H1 (cell line): Measurements from ENCODE around the gene SPATS2. TPM values are rescaled to one million over a fixed set of nuclear protein-coding genes. Genes with fewer than 3 reads are reported as not detected.

Experiments
- SUZ12 ChIP-seq: fragments of 200-600 bp; sonication (generic); IDR thresholded peaks from 2 replicates; pipeline ENCODE4 v1.6.1; 2012; ENCODE audit warnings: mild to moderate bottlenecking, inconsistent platforms, low read length, moderate library complexity, mixed read lengths
- TAF7 ChIP-seq: optimal IDR thresholded peaks from 2 replicates; pipeline ENCODE3; 2011; ENCODE audit warnings: low read depth, mild to moderate bottlenecking, inconsistent platforms, low read length, moderate library complexity, borderline replicate concordance
- TEAD4 ChIP-seq: IDR thresholded peaks from 2 replicates; pipeline ENCODE4 v1.6.1; 2012; ENCODE audit warnings: low read depth, low read length, inconsistent platforms, mixed read lengths
- polyA plus RNA-seq, 7 experiments: library from polyadenylated mRNA; depleted of rRNA in 3 of 7; stranded (reverse) in 5 of 7; unstranded in 2 of 7; fragments of >200 nt in 5 of 7; fragments of 200-250 nt in 2 of 7; gene quantifications; 1 replicate in 5 of 7; 2 replicates in 1 of 7; 4 replicates in 1 of 7; pipeline versions ENCODE4 v1.2.1 to v1.2.3, GENCODE V29; 2011 to 2013; ENCODE audit warnings: missing spikeins in 2 of 7, mixed read lengths in 2 of 7
- total RNA-seq: library from RNA; stranded (reverse); fragmentation: NEBNext Ultra II Directional; extraction: Animal tissue kit (Norgen Biotek cat#: 25700); gene quantifications from 2 replicates; pipeline ENCODE4 v1.2.1, GENCODE V29; 2021

Gene SPATS2
- total and polyA plus RNA-seq, 2 of the 8 experiments (the other 6 are each of a cell fraction or from before 2014, with no cell fraction given): 19.2 to 24.5 TPM

DNA sequence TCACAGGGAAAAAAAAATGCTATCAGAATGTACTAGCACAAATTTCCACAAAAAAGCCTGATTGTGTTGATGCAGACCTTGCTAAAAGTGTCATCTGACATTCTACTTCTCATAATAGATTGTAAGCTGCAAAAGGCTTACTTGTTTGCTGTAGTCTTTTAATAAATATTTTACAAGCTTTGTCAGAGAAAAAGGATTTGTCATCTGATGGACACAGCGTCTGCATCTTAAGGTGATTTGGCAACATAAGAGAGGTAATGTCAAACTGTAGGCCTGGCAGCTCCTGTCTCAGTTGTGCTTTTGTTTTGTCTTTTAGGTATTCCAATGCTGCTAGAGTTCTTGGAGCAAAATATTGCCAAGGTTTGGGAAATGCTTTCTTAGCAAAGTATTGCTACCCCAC is 145.3 kb downstream of the SPATS2 start (continued):
- TF ChIP-seq TEAD4 (no peak), SUZ12 (no peak), TAF7 (no peak)
